Common myeloid progenitor, CD34-positive (primary cell): Measurements from ENCODE around the gene TMEM92.

Experiments used
- CTCF ChIA-PET: fragments of 350-600 bp; sonication (Branson Sonifier 250); formaldehyde crosslinking; loops from one replicate; lab custom pipeline; 2021; ENCODE audit warnings: antibody characterized with exemption; lab: Charles Lee
- POLR2A ChIA-PET: fragments of 350-600 bp; sonication (Branson Sonifier 250); formaldehyde crosslinking; loops from one replicate; lab custom pipeline; 2021; ENCODE audit warnings: antibody characterized with exemption; lab: Charles Lee
- DNase-seq, 3 donors: peaks; one replicate each; pipeline versions ENCODE4 v3.0.0 to v3.0.0-alpha.2; 2013
- H3K27ac ChIP-seq, 2 experiments: 1 replicate in 1 of 2; 2 replicates in 1 of 2; pipeline ENCODE4 v1.7.0; 2013; ENCODE audit warnings: inconsistent platforms in 2 of 2, low read length in 2 of 2, mild to moderate bottlenecking in 2 of 2, low read depth in 1 of 2, moderate library complexity in 1 of 2; ENCODE audit not compliant: severe bottlenecking in 2 of 2, insufficient read depth in 1 of 2, poor library complexity in 1 of 2
- H3K27me3 ChIP-seq, 5 experiments: replicated peaks in 2 of 5; 1 replicate in 3 of 5; 2 replicates in 2 of 5; pipeline versions ENCODE4 v1.6.1 to v1.7.0; 2013; ENCODE audit warnings: low read length in 4 of 5, mild to moderate bottlenecking in 2 of 5, moderate library complexity in 2 of 5, inconsistent platforms in 1 of 5; ENCODE audit not compliant: insufficient read depth in 5 of 5, control insufficient read depth in 4 of 5
- H3K36me3 ChIP-seq, 4 experiments: 1 replicate in 2 of 4; 2 replicates in 2 of 4; pipeline versions ENCODE4 v1.6.1 to v1.7.0; 2013; ENCODE audit warnings: low read length in 3 of 4, control low read depth in 1 of 4, mild to moderate bottlenecking in 1 of 4; ENCODE audit not compliant: control insufficient read depth in 4 of 4, insufficient read depth in 4 of 4
- H3K4me1 ChIP-seq, 4 experiments: 1 replicate in 3 of 4; 2 replicates in 1 of 4; pipeline versions ENCODE4 v1.6.1 to v1.7.1; 2013; ENCODE audit warnings: low read length in 3 of 4, mild to moderate bottlenecking in 3 of 4, control low read depth in 1 of 4, inconsistent platforms in 1 of 4, moderate library complexity in 1 of 4; ENCODE audit not compliant: control insufficient read depth in 4 of 4, insufficient read depth in 4 of 4; ENCODE audit errors: control extremely low read depth in 1 of 4
- H3K4me3 ChIP-seq, 7 experiments: 1 replicate in 4 of 7; 2 replicates in 3 of 7; pipeline versions ENCODE4 v1.5.1 to v1.7.0; 2013; ENCODE audit warnings: mild to moderate bottlenecking in 7 of 7, low read length in 6 of 7, moderate library complexity in 6 of 7, inconsistent platforms in 2 of 7, low read depth in 2 of 7, control low read depth in 1 of 7; ENCODE audit not compliant: insufficient read depth in 4 of 7, control insufficient read depth in 1 of 7; ENCODE audit errors: extremely low read depth in 1 of 7
- H3K9me3 ChIP-seq, 5 experiments: 1 replicate in 4 of 5; 2 replicates in 1 of 5; pipeline versions ENCODE4 v1.6.1 to v1.7.1; 2013; ENCODE audit warnings: low read length in 4 of 5, mild to moderate bottlenecking in 2 of 5, inconsistent platforms in 1 of 5, low read depth in 1 of 5, moderate library complexity in 1 of 5; ENCODE audit not compliant: control insufficient read depth in 4 of 5, insufficient read depth in 2 of 5; ENCODE audit errors: control extremely low read depth in 1 of 5
- WGBS: methylation state at CpG from one replicate; pipeline ENCODE4 v1.1.5; 2013; ENCODE audit not compliant: insufficient coverage; 5-methylcytosine and 5-hydroxymethylcytosine counted together

The TMEM92 gene

GRCh38 chr17:50262001-50262794 lies 12.1 kb upstream of the TMEM92 start:
- no peak for DNase-seq
- H3K9me3 ChIP-seq = no peaks in the 10 kb centered on the region
- H3K27ac ChIP-seq = no peak overlapping the region
- ChIA-PET POLR2A (no interaction called here), CTCF (interaction anchor here (0.7 to 15.2 kb wide), 5 partner anchors 10 to 93 kb away, joined by 3 to 184 read pairs (median 3); partner anchors contain the start of gene COL1A1)
- no peaks in the 10 kb centered on the region for H3K36me3 ChIP-seq
- H3K27me3 ChIP-seq = peaks cover 0 to 3% (median 0%) of the 10 kb centered on the region in 5 experiments
- no peak overlapping the region for H3K4me3 ChIP-seq
- WGBS = 99% methylated on average over 12 of the region's 14 CpGs
- H3K4me1 ChIP-seq = peaks cover 0 to 22% (median 16%) of the 10 kb centered on the region in 4 experiments

- Histone ChIP-seq H3K4me3 (no peak overlapping the region), H3K27me3 (peaks cover 0 to 3% (median 0%) of the 10 kb centered on the region in 5 experiments), H3K27ac (no peak overlapping the region), H3K9me3 (no peaks in the 10 kb centered on the region), H3K4me1 (peaks cover 0 to 36% (median 27%) of the 10 kb centered on the region in 4 experiments), H3K36me3 (no peaks in the 10 kb centered on the region)
- ChIA-PET POLR2A (no interaction called here), CTCF (interaction anchor here (1.1 to 15.2 kb wide), 4 partner anchors 12 to 94 kb away, joined by 3 to 184 read pairs (median 4); partner anchors contain the start of gene COL1A1)
- WGBS = 98% methylated on average over 6 of the region's 10 CpGs
- no peak for DNase-seq
These were observed 10.7 kb upstream of the TMEM92 start for GRCh38 chr17:50263331-50264262.

GRCh38 chr17:50264263-50265113 lies 9.8 kb upstream of the TMEM92 start:
- peaks cover 0 to 3% (median 0%) of the 10 kb centered on the region in 5 experiments for H3K27me3 ChIP-seq
- H3K9me3 ChIP-seq = no peaks in the 10 kb centered on the region
- H3K4me3 ChIP-seq = no peak overlapping the region
- no peak for DNase-seq
- peaks cover 0 to 41% (median 31%) of the 10 kb centered on the region in 4 experiments for H3K4me1 ChIP-seq
- no peak overlapping the region for H3K27ac ChIP-seq
- ChIA-PET CTCF (interaction anchor here (1.6 to 15.2 kb wide), 3 partner anchors 9 to 60 kb away, joined by 4 to 184 read pairs (median 12); partner anchors contain the start of genes COL1A1 and TMEM92), POLR2A (no interaction called here)
- H3K36me3 ChIP-seq = no peaks in the 10 kb centered on the region
- 98% methylated on average over 20 of the region's 23 CpGs for WGBS

GRCh38 chr17:50265212-50265611 lies 9.1 kb upstream of the TMEM92 start:
- no peak overlapping the region for H3K4me3 ChIP-seq
- no peaks in the 10 kb centered on the region for H3K9me3 ChIP-seq
- H3K27ac ChIP-seq = no peak overlapping the region
- ChIA-PET POLR2A (no interaction called here), CTCF (interaction anchor here (1.3 to 15.2 kb wide), 4 partner anchors 10 to 60 kb away, joined by 4 to 184 read pairs (median 8); partner anchors contain the start of genes COL1A1 and TMEM92)
- peaks cover 0 to 3% (median 0%) of the 10 kb centered on the region in 5 experiments for H3K27me3 ChIP-seq
- no peaks in the 10 kb centered on the region for H3K36me3 ChIP-seq
- WGBS = 90% methylated on average over 2 of the region's 2 CpGs
- H3K4me1 ChIP-seq = peaks cover 0 to 41% (median 31%) of the 10 kb centered on the region in 4 experiments
- DNase-seq = no peak

- no peak for DNase-seq
- WGBS = 80% methylated on average over 10 of the region's 10 CpGs
- ChIA-PET POLR2A (no interaction called here), CTCF (interaction anchor here (0.9 to 15.2 kb wide), 5 partner anchors 9 to 76 kb away, joined by 3 to 184 read pairs (median 4); partner anchors contain the start of genes COL1A1 and TMEM92)
- Histone ChIP-seq H3K4me1 (peaks cover 0 to 41% (median 31%) of the 10 kb centered on the region in 4 experiments), H3K4me3 (no peak overlapping the region), H3K27me3 (peaks cover 0 to 3% (median 0%) of the 10 kb centered on the region in 5 experiments), H3K9me3 (no peaks in the 10 kb centered on the region), H3K27ac (no peak overlapping the region), H3K36me3 (no peaks in the 10 kb centered on the region)
These were observed 8.5 kb upstream of the TMEM92 start for GRCh38 chr17:50265690-50266315.
